AG04449 (cell line): Measurements from ENCODE around the gene ARL5A.

Experiments used
- CTCF ChIA-PET: fragments of 350-600 bp; formaldehyde crosslinking; extraction: SDS; loops from one replicate; lab custom pipeline; 2021; ENCODE audit warnings: antibody characterized with exemption; lab: Yijun Ruan, JAX
- POLR2A ChIA-PET: fragments of 400-600, 350-600 bp; formaldehyde crosslinking; extraction: SDS; loops from one replicate; lab custom pipeline; 2020; ENCODE audit warnings: antibody characterized with exemption, inconsistent platforms; lab: Yijun Ruan, JAX
- DNase-seq: peaks from one replicate; pipeline ENCODE4 v3.0.0-alpha.2; 2010; ENCODE audit warnings: low read depth, low spot score
- H3K4me3 ChIP-seq: 2 replicates; pipeline ENCODE4 v1.5.1; 2011; ENCODE audit warnings: low read depth, mild to moderate bottlenecking, control low read depth, low read length
- CTCF ChIP-seq: IDR thresholded peaks from one replicate; pipeline ENCODE4 v1.5.1; 2011; ENCODE audit warnings: mild to moderate bottlenecking, moderate library complexity, low read length, control low read depth, inconsistent platforms; ENCODE audit not compliant: insufficient read depth; ENCODE audit errors: missing control alignments

The ARL5A gene

GRCh38 chr2:151852260-151853069 is 24.2 kb upstream of the ARL5A start:
- CTCF ChIA-PET = no interaction called here
- H3K4me3 ChIP-seq = no peak overlapping the region
- no peak for TF ChIP-seq CTCF
- DNase-seq = no peak
- POLR2A ChIA-PET = no interaction called here

GRCh38 chr2:151851761-151852160 is 23.5 kb upstream of the ARL5A start:
- DNase-seq = no peak
- POLR2A ChIA-PET = no interaction called here
- CTCF ChIA-PET = no interaction called here
- H3K4me3 ChIP-seq = no peak overlapping the region
- TF ChIP-seq CTCF = no peak

- POLR2A ChIA-PET = no interaction called here
- CTCF ChIA-PET = interaction anchor here (0.6 kb wide), 1 partner anchor 176 kb away, joined by 3 read pairs; no protein-coding TSS in a partner anchor
- H3K4me3 ChIP-seq = no peak overlapping the region
- TF ChIP-seq CTCF = no peak
- DNase-seq = no peak
Observed at GRCh38 chr2:151849413-151850010, 21.3 kb upstream of the ARL5A start.

GRCh38 chr2:151845884-151846283 is 17.7 kb upstream of the ARL5A start:
- no peak for TF ChIP-seq CTCF
- CTCF ChIA-PET = no interaction called here
- POLR2A ChIA-PET = no interaction called here
- H3K4me3 ChIP-seq = no peak overlapping the region
- DNase-seq = no peak

- ChIA-PET POLR2A (interaction anchor here (0.6 kb wide), 1 partner anchor 17 kb away, joined by 3 read pairs; the partner anchor contains the start of gene ARL5A), CTCF (no interaction called here)
- TF ChIP-seq CTCF = no peak
- no peak for DNase-seq
- H3K4me3 ChIP-seq = no peak overlapping the region
Observed at GRCh38 chr2:151845481-151845880, 17.3 kb upstream of the ARL5A start.

- no peak for DNase-seq
- CTCF ChIA-PET = no interaction called here
- POLR2A ChIA-PET = no interaction called here
- no peak overlapping the region for H3K4me3 ChIP-seq
- TF ChIP-seq CTCF = no peak
Observed at GRCh38 chr2:151844211-151844896, 16.1 kb upstream of the ARL5A start.
